Endodermal cell (in vitro differentiated cells): ENCODE results near the gene ITGA7. TPM values are rescaled to one million over a fixed set of nuclear protein-coding genes. Genes with fewer than 3 reads are reported as not detected.
A peak's percentile ranks its signal among the peaks of the same experiment; 100 is the strongest.

Experiments used
- DNase-seq: peaks from one replicate; pipeline ENCODE4 v3.0.0-alpha.2; 2017
- H3K27ac ChIP-seq: 2 replicates; pipeline ENCODE4 v1.5.1; 2013; ENCODE audit warnings: mild to moderate bottlenecking, low read depth, low read length, moderate library complexity
- H3K27me3 ChIP-seq: 2 replicates; pipeline ENCODE4 v1.6.1; 2013; ENCODE audit warnings: mild to moderate bottlenecking, low read length, moderate library complexity; ENCODE audit not compliant: insufficient read depth, control insufficient read depth, poor library complexity, severe bottlenecking
- H3K36me3 ChIP-seq: 2 replicates; pipeline ENCODE4 v1.7.0; 2013; ENCODE audit warnings: mild to moderate bottlenecking, low read length, moderate library complexity; ENCODE audit not compliant: control insufficient read depth, insufficient read depth
- H3K4me1 ChIP-seq: one replicate; pipeline ENCODE4 v1.7.0; 2013; ENCODE audit warnings: low read length; ENCODE audit not compliant: control insufficient read depth, insufficient read depth
- H3K4me3 ChIP-seq: 2 replicates; pipeline ENCODE4 v1.5.1; 2013; ENCODE audit warnings: mild to moderate bottlenecking, low read length, moderate library complexity
- H3K9ac ChIP-seq: 2 replicates; pipeline ENCODE4 v1.6.1; 2013; ENCODE audit warnings: mild to moderate bottlenecking, low read length, moderate library complexity; ENCODE audit not compliant: poor library complexity, severe bottlenecking; ENCODE audit errors: extremely low read depth
- H3K9me3 ChIP-seq: 2 replicates; pipeline ENCODE4 v1.6.1; 2013; ENCODE audit warnings: mild to moderate bottlenecking, low read length, moderate library complexity; ENCODE audit not compliant: control insufficient read depth
- H3K27ac Mint-ChIP-seq: 2 replicates; pipeline ENCODE4 v1.8.0; 2020; ENCODE audit warnings: mixed read lengths
- H3K27me3 Mint-ChIP-seq: 2 replicates; pipeline ENCODE4 v1.8.0; 2021; ENCODE audit warnings: mild to moderate bottlenecking, mixed read lengths; ENCODE audit not compliant: insufficient read depth
- H3K36me3 Mint-ChIP-seq: 2 replicates; pipeline ENCODE4 v1.8.0; 2020; ENCODE audit warnings: low read depth, mixed read lengths
- H3K4me1 Mint-ChIP-seq: 2 replicates; pipeline ENCODE4 v1.8.0; 2020; ENCODE audit warnings: mixed read lengths
- H3K4me3 Mint-ChIP-seq: 2 replicates; pipeline ENCODE4 v1.8.0; 2020; ENCODE audit warnings: mild to moderate bottlenecking, moderate library complexity, mixed read lengths
- H3K9me3 Mint-ChIP-seq: 2 replicates; pipeline ENCODE4 v1.8.0; 2020; ENCODE audit warnings: mild to moderate bottlenecking, mixed read lengths
- WGBS, 2 experiments: methylation state at CpG; one replicate each; pipeline versions ENCODE4 v1.1.5 to v1.1.7; 2013; ENCODE audit warnings: missing lambda C conversion rate in 2 of 2, mixed read lengths in 1 of 2; ENCODE audit not compliant: insufficient coverage in 1 of 2, insufficient read length in 1 of 2; 5-methylcytosine and 5-hydroxymethylcytosine counted together
- total RNA-seq, 2 donors: library from RNA; stranded (reverse); fragmentation: NEBNext Ultra II Directional in 1 of 2; extraction: Animal tissue kit (Norgen Biotek cat#: 25700) in 1 of 2; gene quantifications; 2 replicates in 1 of 2; 3 replicates in 1 of 2; pipeline ENCODE4 v1.2.1, GENCODE V29; 2021
- TF ChIP-seq, protein P1 (sequence below): fragments of 200-600 bp; sonication (generic); conservative IDR thresholded peaks from 2 replicates; pipeline ENCODE4 v1.5.0; 2021; ENCODE audit warnings: antibody characterized with exemption, mild to moderate bottlenecking

Gene ITGA7
- total RNA-seq, 2 donors from 2014 or later: 106 to 122 TPM

DNA sequence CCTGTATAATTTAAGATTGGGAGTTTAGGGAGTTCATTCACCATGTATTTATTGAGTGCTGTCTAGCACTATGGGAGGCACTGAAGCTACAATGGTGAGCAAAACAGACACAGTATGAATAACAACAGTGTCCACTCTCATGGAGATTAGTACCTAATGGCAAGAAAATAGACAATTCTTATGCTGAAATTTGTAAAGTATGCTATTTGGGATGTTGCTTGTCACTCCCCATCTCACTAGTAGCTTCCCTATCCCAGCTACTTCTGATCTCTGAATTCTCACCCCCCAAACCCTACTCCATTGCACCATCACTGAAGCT, 39.2 kb upstream of the ITGA7 start:
- H3K9ac ChIP-seq: no peak overlapping the region
- H3K4me3 ChIP-seq: peak overlapping the region; percentile 96
- H3K27me3 ChIP-seq: no peaks in the 10 kb centered on the region
- no peaks in the 10 kb centered on the region for H3K9me3 ChIP-seq
- TF ChIP-seq, protein P1, sequence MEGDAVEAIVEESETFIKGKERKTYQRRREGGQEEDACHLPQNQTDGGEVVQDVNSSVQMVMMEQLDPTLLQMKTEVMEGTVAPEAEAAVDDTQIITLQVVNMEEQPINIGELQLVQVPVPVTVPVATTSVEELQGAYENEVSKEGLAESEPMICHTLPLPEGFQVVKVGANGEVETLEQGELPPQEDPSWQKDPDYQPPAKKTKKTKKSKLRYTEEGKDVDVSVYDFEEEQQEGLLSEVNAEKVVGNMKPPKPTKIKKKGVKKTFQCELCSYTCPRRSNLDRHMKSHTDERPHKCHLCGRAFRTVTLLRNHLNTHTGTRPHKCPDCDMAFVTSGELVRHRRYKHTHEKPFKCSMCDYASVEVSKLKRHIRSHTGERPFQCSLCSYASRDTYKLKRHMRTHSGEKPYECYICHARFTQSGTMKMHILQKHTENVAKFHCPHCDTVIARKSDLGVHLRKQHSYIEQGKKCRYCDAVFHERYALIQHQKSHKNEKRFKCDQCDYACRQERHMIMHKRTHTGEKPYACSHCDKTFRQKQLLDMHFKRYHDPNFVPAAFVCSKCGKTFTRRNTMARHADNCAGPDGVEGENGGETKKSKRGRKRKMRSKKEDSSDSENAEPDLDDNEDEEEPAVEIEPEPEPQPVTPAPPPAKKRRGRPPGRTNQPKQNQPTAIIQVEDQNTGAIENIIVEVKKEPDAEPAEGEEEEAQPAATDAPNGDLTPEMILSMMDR: no peak
- H3K4me1 ChIP-seq: peaks cover 5% of the 10 kb centered on the region
- H3K27ac ChIP-seq: no peak overlapping the region
- peaks cover 51% of the 10 kb centered on the region for H3K36me3 ChIP-seq
- H3K36me3 Mint-ChIP-seq: peaks cover 38% of the 10 kb centered on the region
- DNase-seq: no peak
- H3K27me3 Mint-ChIP-seq: no peaks in the 10 kb centered on the region
- no peaks in the 10 kb centered on the region for H3K9me3 Mint-ChIP-seq
- no peak overlapping the region for H3K27ac Mint-ChIP-seq
- no peak overlapping the region for H3K4me3 Mint-ChIP-seq
- H3K4me1 Mint-ChIP-seq: peaks cover 43% of the 10 kb centered on the region

DNA sequence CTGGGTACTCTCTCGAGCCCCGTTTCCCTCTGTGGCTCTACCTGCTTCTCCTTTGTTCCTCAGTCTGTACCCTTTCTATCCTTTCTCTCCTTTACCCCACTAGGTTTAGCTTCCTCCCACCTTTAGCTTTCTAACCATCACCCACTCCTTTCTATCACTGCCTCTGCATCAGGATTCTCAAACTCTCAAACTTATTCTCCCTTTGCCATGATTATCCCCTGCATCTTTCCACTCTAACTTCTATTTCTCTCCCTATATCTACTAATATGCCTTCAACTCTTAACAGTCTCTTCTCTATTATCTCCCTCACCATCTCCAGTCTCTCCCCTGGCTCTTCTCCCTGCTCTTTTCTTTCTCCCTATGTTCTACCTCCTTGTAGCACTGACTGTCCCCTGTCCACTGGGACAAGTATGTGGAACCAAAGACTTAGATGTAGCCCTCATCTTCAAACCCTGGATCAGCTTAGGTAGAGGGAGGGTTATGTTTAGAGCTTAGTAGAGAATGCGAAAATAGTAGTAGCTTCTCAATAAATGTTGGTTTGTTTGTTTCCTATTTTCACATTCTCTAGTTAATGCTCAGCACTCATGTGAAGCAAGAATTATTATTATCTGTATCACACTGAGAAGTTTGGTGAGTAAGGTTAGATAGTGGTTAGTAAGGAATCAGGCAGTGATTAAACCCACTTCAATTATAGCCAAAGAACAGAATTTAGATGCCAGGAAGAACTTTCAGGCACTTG, 38.6 kb upstream of the ITGA7 start:
- peaks cover 5% of the 10 kb centered on the region for H3K4me1 ChIP-seq
- peaks cover 45% of the 10 kb centered on the region for H3K36me3 ChIP-seq
- H3K27ac Mint-ChIP-seq: peak overlapping the region; percentile 95
- TF ChIP-seq, protein P1: no peak
- H3K9ac ChIP-seq: peak overlapping the region; percentile 30
- no peaks in the 10 kb centered on the region for H3K27me3 ChIP-seq
- no peaks in the 10 kb centered on the region for H3K9me3 ChIP-seq
- peak overlapping the region; percentile 96 for H3K4me3 ChIP-seq
- peaks cover 34% of the 10 kb centered on the region for H3K36me3 Mint-ChIP-seq
- peaks cover 45% of the 10 kb centered on the region for H3K4me1 Mint-ChIP-seq
- DNase-seq: no peak
- 0 to 32% methylated on average over 2 to 3 of the region's 3 CpGs for WGBS, 2 experiments
- H3K9me3 Mint-ChIP-seq: no peaks in the 10 kb centered on the region
- no peaks in the 10 kb centered on the region for H3K27me3 Mint-ChIP-seq
- peak overlapping the region; percentile 92 for H3K4me3 Mint-ChIP-seq
- peak overlapping the region; percentile 84 for H3K27ac ChIP-seq

DNA sequence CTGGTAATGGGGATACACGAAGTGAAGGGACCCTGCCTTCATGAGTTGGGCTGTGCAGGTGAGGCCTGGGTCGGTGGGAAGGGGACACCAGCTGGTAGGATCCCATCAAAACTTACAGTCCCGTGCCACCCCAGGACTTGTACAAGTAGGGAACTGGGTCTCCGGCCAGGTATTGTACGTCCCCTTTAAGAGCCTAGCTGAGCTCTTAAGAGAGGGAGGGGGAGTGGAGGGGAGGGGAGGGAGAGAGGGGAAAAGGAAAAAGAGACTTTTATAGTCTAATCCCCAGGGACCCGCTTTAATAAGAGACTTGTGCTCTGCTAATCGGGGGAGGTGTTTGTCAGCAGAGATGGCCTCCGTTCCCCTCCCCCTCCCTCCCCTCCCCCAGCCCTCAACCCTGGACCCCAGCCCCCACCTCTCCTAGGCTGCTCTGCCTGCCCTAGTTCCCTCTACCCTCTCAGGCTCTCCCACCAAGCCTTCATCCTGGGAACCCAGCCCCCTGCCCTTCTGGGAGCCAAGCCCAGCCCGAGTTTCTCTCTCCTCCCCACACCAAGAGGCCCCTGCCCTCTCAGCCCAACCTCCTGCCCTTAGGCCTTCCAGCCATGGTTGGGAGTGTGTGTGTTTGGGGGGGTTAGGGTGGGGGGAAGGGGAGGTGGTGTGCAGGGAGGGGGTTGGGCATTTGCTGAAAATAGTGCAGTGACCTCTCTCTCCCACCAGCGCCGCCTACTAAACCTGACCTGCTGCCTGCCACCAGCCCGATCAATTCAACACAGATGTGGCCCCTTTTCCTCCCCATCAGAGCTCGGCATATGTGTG, 37.9 kb upstream of the ITGA7 start:
- 4 to 14% methylated on average over 1 to 11 of the region's 13 CpGs for WGBS, 2 experiments
- H3K27ac ChIP-seq: peak overlapping the region; percentile 84
- H3K27me3 Mint-ChIP-seq: no peaks in the 10 kb centered on the region
- TF ChIP-seq, protein P1: peak; percentile 54
- peaks cover 45% of the 10 kb centered on the region for H3K4me1 Mint-ChIP-seq
- H3K9ac ChIP-seq: peak overlapping the region; percentile 71
- no peaks in the 10 kb centered on the region for H3K9me3 Mint-ChIP-seq
- H3K9me3 ChIP-seq: no peaks in the 10 kb centered on the region
- H3K27me3 ChIP-seq: no peaks in the 10 kb centered on the region
- peaks cover 5% of the 10 kb centered on the region for H3K4me1 ChIP-seq
- peaks cover 27% of the 10 kb centered on the region for H3K36me3 Mint-ChIP-seq
- peak overlapping the region; percentile 96 for H3K4me3 ChIP-seq
- peak overlapping the region; percentile 92 for H3K4me3 Mint-ChIP-seq
- peaks cover 37% of the 10 kb centered on the region for H3K36me3 ChIP-seq
- peak; percentile 93 for DNase-seq
- H3K27ac Mint-ChIP-seq: peak overlapping the region; percentile 95
